CD4-positive, alpha-beta T cell treated with Interferon alpha-2 for 1 hour (primary cell): ENCODE measurements around the gene CAPN15.

Experiments
- DNase-seq, 2 donors: peaks; one replicate each; pipeline ENCODE4 v3.0.0-alpha.2; 2020 to 2022

The CAPN15 gene

DNA sequence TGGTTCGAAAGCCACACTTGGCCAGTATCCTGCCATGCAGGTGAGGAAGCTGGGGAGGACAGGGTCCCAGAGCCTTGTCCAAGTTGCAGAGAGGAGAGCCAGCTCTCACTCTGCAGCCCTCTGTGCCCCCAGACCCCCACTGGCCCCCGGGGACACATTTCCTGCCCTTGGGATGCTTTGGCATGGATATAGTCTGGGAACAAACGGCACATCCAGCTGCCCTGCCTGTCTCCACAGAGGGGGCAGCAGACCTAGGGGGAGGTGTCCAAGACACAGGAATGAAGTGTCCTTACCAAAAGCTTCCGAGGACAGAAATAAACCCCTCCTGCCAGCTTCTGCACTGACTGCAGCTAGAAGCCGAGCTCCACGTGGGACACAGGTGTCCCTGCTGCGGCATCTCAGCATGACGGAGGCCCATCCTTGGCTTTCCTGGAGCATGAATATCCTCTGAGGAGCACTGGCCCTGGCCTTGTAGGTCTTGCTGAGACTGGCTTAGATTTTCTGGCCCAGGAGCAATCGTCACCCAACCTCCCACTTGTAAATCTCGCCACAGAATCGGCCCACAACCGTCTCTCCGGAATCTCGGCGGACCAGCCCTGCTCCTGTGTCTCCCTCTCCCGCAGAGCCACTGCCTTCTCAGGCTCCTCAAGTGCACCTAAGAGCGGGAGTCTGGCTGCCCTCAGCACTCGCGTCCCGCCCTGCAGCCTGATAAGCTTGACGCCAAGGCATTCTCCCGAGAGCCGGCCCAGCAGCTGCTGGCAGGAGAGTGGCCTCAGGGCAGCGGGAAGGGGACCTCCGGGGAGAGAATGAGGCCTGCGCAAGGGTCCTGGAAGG, 1.1 kb upstream of the CAPN15 start:
- DNase-seq, result no peak

DNA sequence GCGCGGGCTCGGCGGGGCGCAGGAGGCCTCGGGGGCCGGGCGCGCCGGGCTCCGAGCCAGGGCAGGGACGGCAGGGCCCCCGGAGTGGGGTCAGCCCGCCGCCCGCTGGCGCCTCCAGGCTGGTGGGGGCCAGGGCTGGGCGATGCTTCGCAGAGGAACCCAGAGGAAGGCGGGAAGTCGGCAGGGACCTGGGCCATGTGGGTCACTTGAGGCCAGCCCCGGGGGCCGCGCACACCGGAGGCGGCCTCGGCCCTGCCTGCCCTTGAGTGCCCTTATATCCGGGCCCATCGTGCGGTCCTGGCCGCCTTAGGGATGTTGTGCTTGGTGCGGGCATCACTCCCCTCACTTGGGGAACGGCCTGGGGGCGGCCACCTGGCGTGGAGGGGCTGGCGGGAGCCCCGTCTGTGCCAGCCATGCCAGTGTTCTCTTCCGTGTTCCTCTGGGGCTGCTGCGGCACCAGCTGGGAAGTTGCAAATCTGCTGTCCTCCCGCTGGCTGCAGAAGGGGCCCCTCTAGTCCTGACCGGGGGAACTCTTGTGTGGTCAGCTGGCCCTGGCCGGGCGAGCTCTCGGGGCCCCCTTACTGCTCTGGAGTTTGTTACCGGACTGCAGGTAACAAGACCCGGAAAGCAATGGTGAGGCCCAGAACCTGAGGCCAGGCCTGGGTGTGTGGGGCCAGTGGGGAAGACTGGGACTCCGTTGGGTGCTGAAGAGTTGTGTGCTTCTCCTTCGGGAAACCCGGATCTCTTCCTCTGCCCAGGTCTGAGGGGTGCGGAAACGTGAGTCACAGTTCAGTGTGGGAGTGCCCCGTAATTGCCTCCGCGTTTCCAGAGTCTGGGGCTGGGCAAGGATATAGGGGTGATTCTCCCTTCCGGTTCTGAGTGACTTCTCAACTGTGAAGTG, 849 bp downstream of the CAPN15 start:
- peak; percentile 15 to 28 for DNase-seq

DNA sequence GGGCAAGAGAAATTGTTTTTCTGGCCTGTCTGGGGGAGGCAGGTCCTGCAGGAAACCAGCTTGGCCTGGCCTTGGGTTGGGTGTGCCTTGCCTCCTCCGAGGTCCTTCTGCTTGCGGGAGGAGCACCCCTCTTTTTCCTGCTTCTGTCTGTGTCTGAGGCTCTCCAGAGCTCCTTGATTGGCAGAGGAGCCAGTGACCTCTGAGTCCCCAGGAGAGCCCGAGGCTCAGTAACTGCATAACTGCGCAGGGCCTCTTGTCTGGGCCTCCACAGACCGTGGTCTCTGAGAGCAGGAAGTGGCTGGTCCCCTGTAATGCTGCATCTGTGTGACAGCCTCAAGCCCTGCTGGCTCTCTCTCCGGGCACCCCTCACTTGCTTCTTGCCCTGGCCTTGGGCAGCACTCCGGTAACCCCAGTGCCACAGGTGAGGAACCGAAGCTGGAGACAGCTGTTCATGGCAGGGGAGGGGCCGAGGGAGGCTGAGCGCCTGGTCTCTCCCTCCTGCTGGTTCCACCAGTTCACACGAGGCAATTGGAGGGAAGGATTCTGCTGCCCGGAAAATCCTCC, 1.6 kb downstream of the CAPN15 start:
- DNase-seq, result peak; percentile 7 to 35

DNA sequence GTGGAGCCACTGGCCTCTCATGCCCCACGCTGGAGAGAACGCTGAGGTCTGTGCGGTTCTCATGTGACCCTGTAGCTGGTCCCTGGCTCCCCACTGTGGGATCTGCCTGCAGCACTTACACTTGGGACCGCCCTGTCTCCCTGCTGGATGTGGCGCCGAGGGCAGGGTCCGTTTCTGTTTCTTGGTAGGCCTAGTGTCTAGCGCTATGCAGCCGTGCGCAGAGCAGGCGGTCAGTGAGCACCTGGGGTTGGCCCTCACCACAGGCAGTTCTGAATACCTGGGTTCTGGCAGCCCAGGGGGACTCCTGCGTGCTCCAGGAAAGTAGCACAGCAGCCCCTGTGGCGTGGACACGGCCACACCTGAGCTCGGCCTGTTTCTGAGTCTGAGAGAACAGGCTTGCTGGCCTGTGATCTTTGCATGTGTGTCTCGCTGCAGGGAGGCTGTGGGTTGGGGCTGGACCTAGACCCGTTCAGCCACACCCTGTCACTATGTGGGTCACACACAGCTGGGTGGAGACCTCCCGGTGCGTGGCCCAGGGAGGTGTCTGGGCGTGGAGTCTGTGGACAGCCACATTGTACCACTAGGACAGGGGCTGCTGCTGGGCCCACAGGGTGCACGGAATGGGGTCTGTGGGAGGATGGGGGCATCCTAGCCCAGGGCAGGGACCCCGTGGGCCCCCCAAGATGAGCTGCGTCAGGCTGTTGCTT, 2.8 kb downstream of the CAPN15 start:
- no peak for DNase-seq

DNA sequence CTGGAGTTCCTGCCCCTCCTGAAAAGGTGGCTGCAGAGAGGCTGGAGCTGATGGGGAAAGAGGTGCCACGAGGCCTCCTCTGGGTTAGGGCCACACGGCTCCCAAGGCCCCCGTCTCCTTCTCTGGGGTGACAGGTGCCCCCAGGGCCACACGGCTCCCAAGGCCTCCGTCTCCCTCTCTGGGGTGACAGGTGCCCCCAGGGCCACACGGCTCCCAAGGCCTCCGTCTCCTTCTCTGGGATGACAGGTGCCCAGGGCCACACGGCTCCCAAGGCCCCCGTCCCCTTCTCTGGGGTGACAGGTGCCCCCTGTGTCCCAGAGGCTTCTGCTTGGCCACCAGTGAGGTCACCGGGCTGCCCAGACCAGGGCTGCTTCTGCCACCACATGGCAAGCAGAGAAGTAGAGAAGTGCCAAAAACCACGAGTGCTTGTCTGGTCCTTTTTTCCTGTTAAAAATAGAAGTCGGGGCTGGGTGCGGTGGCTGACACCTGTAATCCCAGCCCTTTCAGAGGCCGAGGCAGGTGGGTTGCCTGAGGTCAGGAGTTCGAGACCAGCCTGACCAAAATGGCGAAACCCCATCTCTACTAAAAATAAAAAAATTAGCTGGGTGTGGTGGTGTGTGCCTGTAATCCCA, 4.1 kb downstream of the CAPN15 start:
- no peak for DNase-seq

DNA sequence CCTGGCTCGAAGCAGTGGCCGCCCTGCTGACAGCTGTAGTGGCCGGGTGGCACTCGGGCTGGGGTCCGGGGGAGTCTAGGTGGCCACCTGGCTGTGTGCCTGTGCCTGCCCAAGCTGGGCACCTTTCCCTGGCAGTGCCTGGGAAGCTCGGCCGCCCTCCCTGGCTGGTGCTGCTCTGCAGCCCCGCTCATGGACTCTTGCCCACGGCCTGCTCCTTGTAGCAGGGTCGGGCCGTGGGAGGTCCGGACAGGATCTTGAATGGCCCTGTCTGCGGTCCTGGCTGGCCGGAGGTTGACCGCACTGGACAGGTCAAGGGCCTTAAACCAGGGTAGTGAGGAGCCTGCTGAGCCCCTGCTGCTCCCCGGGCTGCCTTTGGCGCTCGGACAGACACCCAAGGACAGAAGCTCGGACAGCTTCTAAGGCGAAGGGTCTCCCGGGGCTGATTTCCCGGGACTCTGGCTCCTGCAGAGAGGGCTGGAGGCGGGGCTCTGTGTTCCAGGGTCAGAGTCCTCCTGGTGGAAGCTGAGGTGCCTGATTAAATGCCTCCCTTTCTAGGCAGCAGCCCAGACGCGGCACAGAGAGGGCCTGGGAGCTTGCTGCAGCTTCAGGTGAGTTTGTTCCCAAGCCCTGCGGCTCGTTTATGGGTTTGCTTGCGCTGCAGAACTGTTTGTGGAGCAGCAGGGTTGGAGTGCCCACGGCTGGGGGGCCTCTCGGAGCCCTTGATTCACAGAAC, 6.0 kb downstream of the CAPN15 start:
- DNase-seq, result no peak

DNA sequence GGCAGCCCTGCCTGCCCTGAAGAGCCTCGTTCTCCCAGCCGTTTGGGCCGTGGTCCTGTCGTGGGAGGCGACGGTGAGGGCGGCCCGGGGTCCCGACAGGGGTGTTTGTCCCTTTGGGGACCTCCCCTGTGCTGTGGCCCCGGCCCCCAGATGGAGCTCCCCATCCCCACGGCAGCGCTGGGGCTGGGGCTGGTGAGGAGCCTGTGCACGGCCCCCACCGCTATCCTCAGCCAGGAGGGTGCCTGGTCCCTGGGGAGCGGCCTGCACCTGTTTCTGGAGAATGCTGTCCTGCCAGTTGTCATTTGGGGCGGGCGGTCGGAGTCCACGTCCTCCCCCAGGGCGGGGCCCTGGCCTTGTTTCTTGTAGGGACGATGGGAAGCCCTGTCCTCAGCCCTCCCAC, 6.6 kb downstream of the CAPN15 start:
- DNase-seq, result no peak

DNA sequence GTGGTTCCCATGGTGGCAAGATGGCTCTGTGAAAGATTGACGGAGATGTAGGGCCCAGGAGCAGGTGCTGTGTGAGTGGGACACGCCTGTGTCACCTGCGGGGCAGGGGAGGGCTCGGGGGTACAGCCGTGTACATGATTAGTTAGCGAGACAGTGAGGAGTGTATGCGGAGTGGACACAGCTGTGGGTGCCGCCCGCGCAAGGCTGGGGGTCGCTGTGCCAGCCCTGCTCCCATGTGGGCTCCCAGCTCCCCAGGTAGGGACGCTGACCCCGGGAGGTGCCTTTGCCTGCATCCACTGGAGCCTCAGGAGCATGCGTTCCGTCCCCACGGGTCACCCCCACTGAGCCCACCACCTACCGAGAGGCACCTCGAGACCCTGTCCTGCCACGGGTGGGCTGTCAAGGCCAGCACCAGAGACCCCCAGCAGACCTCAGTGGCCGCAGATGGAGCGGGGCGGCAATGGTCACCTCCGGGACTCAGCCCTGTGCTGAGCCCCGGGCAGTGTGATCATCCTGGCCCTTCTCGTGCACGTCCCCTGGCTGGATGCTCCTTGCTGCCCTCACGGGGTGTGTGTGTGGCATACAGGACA, 7.4 kb downstream of the CAPN15 start:
- no peak for DNase-seq

DNA sequence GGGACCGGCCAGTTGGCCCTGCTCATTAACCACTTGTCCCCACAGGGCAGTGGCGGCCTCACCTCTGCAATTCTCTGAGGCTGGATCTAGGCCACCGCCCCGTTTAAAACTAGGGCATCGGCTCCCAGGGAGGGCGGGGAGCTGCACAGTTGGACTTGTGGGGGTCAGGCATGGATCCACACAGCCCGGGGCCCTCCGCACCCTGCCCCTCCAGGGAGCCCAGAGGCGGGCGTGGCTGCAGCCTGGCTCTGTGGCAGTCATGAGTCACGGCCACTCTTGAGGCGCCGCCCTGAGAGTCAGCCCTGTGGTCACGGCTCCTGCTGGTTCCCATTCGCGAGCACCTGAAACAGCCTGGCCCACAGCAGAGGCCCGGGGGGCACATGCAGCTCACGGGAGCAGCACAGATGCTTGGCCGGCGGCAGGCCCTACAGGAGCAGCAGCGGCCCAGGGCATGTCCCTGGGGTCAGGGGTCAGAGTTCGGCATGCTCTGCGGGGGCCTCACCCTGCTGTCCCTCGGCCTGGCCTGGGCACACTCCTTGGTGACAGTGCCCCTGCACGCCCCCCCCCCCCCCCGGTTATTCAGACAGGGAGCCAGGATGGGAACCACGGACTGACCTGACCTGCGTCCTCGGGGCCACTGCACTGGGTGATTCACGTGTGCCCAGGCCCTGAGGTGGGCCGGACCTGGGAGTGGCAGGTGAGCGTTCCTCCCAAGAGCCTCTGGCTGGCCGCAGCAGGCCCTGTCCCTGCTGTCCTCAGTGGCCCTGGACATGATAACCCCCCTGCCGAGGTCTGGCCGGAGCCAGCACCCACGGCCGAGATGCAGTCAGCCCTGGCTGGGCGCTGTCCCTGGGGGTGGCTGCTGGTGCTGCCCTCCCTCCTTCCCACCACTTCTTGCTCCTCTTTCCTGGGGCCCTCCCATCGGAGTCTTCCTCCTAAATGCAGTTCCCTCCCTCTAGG, 8.2 kb downstream of the CAPN15 start:
- DNase-seq, result no peak

DNA sequence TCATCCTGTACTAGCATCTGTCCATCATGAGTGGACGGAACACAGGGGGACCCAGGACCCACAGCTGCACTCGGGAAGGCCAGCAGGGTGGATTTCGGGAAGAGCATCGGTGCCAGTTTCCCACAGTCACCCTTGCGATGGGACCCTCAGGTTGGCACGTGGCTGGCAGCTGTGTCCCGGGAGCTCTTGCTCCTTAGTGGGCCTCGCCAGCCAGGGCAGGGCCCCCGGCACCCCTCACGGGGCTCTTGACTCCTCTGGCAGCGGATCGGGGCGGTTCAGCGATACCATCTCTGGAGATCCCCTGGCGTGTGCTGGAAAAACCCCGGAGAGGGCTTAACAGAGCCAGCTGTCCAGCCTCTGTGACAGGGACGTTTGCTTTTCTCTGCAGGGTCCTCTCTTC, 9.2 kb downstream of the CAPN15 start:
- no peak for DNase-seq

DNA sequence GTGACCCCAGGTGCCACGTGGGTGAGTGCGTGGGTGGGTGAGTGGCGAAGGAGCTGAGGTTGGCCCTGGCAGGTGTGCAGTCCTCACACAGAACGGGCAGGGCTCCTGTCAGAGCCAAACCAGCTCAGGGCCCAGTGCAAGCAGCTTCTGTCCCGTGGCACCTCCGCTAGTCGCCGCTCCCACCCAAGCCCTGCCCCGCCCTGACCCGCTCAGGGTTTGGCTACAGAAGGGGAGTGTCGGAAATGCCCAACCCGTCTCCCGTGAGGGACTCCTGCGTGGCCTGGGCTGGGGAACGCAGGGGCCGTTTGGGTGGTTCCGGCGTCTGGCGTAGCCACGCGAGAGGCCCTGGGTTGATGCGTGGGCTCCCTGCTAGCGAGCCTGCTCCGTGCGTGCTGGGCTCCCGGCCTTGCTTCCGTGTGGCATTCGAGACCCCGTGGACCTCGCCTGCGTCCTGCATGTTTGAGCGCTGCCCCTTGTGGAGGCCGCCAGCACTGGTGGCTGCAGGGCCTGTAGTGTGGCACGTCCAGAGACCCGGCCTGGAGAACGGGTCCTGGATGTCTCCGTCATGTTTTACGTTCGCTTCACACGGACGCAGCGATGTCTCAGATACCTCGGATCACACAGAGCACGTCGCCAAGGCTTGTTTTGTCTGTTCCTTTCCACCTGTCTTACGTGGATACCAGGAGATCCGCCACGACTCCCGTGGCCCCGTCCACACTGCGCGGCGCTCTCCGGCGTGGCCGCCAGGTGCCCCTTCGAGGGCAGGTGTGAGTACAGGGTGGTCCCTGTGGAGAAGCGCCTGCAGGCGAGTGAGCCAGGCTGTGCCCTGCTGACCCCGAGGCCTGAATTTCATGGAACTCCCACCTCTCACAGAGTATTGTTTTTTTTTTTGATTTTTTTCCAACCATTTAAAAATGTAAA, 10.2 kb downstream of the CAPN15 start:
- DNase-seq, result no peak

DNA sequence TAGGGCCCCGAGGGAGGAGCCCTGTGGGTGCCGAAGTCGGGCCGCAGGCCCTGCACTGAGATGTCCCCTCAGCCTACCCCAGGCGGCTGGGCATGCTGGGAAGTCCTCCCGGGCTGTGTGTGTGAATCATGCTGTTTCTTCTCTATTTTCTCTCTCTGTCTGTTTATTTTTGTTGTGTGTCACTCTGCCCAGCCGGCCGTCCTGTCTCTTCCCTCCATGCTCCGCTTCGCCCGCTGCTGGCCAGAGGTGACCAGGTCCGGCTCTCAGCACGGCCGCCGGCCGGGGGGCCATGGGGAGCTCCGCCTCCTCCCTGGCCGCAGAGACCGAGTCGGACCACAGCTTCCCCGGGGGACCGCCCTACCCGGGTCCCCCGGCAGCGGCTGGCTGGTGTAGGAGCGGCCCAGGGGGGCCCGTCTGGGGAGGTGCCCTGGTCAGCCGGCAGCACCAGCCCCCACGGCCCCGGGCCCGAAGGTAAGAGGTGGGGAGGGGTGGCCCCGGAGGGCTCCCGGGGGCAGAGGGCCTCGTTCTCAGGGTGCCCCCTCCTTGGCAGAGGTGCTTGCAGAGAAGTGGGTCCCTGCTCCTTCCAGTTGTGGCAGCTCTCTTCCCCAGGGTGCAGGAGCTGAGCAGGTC, 12.5 kb downstream of the CAPN15 start:
- DNase-seq, result no peak

DNA sequence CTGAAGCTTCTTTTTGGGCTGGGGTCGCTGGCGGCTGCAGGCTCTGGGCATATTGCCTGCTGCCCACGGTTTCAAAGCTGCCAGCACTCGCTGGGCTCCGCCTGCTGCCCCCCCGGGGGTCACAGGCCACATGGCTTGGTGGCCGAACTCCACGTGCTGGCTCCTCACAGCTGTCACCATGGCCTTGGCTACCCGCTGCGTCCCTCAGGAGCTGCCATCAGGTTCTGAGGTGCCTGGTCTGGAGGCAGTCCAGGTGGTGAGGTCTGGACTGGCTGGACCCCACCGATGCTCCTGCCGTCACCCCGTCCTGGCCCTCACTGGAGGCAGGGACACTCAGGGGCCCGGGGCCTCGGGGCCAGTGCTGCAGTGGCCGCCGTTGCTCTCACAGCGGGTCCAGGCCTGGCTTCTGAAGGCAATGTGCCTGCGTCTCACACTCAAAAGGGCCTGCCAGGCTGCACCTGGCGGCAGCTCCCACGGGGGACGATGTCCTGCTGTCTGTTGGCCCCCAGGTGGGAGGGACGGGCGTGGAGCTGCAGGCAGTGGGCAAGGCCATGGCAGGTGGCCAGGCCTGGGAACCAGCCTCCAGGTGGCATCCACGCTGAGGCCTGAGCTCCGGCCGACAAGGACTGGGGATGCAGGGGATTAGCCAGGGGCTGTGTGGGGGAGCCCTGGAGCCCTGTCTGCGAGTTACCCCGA, 13.3 kb downstream of the CAPN15 start:
- DNase-seq, result no peak

DNA sequence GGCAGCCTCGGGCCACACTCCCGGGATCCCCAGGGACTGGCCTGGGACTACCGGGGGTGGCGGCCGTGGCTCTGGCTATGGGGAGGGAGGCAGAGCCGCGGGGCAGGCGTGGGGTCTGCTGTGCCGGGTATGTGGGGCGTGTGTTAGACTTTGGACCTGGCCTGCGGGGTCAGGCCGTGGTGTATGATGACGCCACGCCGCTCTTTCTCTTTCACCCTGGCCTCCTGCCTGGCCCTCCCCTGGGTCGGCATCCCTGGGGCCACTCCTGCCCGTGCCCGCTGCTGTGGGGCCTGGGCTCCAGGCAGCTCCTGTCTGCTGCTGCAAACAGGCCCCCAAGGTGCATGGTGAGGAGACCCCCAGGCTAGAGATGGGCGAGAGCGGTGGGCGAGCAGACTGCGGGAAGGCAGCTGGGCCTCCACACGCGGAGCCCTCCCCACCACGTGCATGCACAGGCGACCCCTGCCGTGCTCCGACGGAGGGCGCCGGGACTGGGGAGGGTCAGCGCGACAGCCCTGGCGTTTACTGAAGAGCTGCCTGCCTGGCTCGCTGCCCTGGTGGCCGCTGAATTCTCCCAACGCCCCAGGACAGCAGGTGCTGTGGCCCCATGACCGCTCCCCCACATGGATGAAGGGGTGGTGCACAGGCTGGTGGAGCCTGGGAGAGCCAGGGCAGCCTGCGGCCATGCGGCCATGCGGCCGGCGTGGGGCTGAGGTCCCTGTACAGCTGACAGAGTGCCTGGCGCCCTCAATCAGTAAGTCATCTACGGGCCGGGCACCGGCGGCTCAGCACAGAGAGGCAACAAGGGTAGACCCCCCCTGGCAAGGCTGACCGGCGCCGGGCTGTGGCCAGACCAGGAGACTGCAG, 16.0 kb downstream of the CAPN15 start:
- no peak for DNase-seq

DNA sequence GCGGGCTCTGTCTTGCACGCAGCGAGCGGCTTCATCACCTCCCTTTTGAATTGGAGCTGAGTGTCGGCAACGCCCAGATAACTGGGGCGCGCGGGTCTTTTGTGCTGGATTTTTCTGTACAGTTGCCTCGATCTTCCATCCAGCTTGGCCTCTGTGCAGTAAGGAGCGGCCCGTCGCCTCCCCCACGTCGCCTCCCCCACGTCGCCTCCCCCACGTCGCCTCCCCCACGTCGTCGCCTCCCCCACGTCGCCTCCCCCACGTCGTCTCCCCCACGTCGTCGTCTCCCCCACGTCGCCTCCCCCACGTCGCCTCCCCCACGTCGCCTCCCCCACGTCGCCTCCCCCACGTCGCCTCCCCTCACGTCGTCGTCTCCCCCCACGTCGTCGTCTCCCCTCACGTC, 17.0 kb downstream of the CAPN15 start:
- DNase-seq, result no peak

DNA sequence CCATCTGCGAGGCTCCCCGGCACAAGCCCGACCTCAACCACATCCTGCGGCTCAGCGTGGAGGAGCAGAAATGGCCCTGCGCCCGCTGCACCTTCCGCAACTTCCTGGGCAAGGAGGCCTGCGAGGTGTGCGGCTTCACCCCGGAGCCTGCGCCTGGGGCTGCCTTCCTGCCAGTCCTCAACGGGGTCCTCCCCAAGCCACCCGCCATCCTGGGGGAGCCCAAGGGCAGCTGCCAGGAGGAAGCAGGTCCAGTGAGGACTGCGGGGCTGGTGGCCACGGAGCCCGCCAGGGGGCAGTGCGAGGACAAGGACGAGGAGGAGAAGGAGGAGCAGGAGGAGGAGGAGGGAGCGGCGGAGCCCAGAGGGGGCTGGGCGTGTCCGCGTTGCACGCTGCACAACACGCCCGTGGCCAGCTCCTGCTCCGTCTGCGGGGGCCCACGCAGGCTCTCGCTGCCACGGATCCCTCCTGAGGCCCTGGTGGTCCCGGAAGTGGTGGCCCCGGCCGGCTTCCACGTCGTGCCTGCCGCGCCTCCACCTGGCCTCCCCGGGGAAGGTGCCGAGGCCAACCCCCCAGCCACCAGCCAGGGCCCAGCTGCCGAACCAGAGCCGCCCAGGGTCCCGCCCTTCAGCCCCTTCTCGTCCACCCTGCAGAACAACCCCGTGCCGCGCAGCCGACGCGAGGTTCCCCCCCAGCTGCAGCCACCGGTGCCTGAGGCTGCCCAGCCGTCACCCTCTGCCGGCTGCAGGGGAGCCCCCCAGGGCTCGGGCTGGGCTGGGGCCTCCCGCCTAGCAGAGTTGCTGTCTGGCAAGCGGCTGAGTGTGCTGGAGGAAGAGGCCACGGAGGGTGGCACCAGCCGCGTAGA, 19.6 kb downstream of the CAPN15 start:
- peak; percentile 51 to 56 for DNase-seq
